GM19397 (cell line): Measurements from ENCODE around the gene ACADM.
A peak's percentile ranks its signal among the peaks of the same experiment; 100 is the strongest.
"Not testable (repeated sequence)": the region's sequence is repeated elsewhere in the genome, so short reads cannot be mapped to it uniquely, and the experiment has no call there.

Source experiments
- ATAC-seq: cut with Tn5 transposase; IDR thresholded peaks from one replicate; pipeline ENCODE4 v1.9.1; 2021; ENCODE audit warnings: mild to moderate bottlenecking, moderate library complexity; ENCODE audit not compliant: unreplicated experiment

The ACADM gene

GRCh38 chr1:75724472-75725022, at the start of gene ACADM:
ACADM (plus strand) TSS chr1:75724709; CDS start chr1:75724788, 79 bp downstream.
- ATAC-seq, result peak; percentile 94

- no peak for ATAC-seq
These were observed 47.1 kb upstream of the ACADM start for GRCh38 chr1:75677443-75677842.

- not testable (repeated sequence) for ATAC-seq
These were observed 46.5 kb upstream of the ACADM start for GRCh38 chr1:75677964-75678363.

GRCh38 chr1:75690547-75690946, 34.0 kb upstream of the ACADM start:
- ATAC-seq, result no peak

- ATAC-seq, result no peak
These were observed 31.0 kb upstream of the ACADM start for GRCh38 chr1:75693551-75693950.

- ATAC-seq, result no peak
These were observed 28.5 kb upstream of the ACADM start for GRCh38 chr1:75696000-75696399.

- no peak for ATAC-seq
These were observed 17.3 kb upstream of the ACADM start for GRCh38 chr1:75707191-75707590.

GRCh38 chr1:75708910-75709309, 15.6 kb upstream of the ACADM start:
- no peak for ATAC-seq

- ATAC-seq, result no peak
These were observed 13.7 kb upstream of the ACADM start for GRCh38 chr1:75710832-75711231.

- ATAC-seq, result no peak
These were observed 12.7 kb upstream of the ACADM start for GRCh38 chr1:75711846-75712245.

GRCh38 chr1:75712306-75712705, 12.2 kb upstream of the ACADM start:
- no peak for ATAC-seq

GRCh38 chr1:75719810-75720209, 4.7 kb upstream of the ACADM start:
- ATAC-seq, result no peak

GRCh38 chr1:75720325-75720724, 4.2 kb upstream of the ACADM start:
- no peak for ATAC-seq

- no peak for ATAC-seq
These were observed 3.7 kb upstream of the ACADM start for GRCh38 chr1:75720820-75721219.

- ATAC-seq, result not testable (repeated sequence)
These were observed 2.3 kb upstream of the ACADM start for GRCh38 chr1:75722246-75722645.

GRCh38 chr1:75722966-75723365, 1.5 kb upstream of the ACADM start:
- no peak for ATAC-seq

GRCh38 chr1:75723989-75724471, 479 bp upstream of the ACADM start:
- ATAC-seq, result peak; percentile 81

- no peak for ATAC-seq
These were observed 757 bp downstream of the ACADM start for GRCh38 chr1:75725266-75725665.

GRCh38 chr1:75725861-75726361, 1.4 kb downstream of the ACADM start:
- ATAC-seq, result no peak

GRCh38 chr1:75727571-75727970, 3.1 kb downstream of the ACADM start:
- ATAC-seq, result no peak

- no peak for ATAC-seq
These were observed 5.9 kb downstream of the ACADM start for GRCh38 chr1:75730432-75730831.

- ATAC-seq, result no peak
These were observed 7.4 kb downstream of the ACADM start for GRCh38 chr1:75731881-75732280.

GRCh38 chr1:75732703-75733102, 8.2 kb downstream of the ACADM start:
- no peak for ATAC-seq
